ENCODE measurements around the gene FGF10. TPM values are rescaled to one million over a fixed set of nuclear protein-coding genes. Genes with fewer than 3 reads are reported as not detected.

The FGF10 gene
- total and polyA plus RNA-seq, 4 donors = 1.3 to 37.3 (median 4.9) TPM

DNA sequence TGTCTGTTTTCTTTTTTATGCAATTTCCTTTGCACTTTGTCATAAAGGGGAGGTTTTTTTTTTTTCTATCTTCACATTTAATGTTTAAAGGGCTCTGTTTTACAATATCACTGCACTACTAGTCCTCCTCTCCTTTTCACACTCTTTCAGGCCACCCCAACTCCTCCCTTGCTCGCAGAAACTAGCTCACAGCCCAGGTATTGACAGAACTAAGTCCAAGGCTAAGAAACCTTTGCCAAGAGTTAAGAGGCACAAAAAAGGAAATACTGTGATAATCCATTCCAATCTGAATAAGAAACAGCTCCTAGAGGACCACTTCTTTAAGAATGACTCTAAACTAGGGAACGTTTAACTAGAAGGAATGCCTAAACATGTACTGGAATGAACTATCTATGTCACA is 1.1 kb upstream of the FGF10 start:
- ATAC-seq (ENCODE audit: insufficient read depth, low FRiP score) (no peak), DNase-seq (no peak)
- H3K4me3 ChIP-seq = no peak overlapping the region
- H3K4me1 ChIP-seq (ENCODE audit: control insufficient read depth in 5 of 5, insufficient read depth in 5 of 5, low read length in 5 of 5) = peaks cover 0 to 42% (median 7%) of the 10 kb centered on the region in 5 donors
- 24 to 30% methylated on average over 2 of the region's 2 CpGs for WGBS, 2 donors
- TF ChIP-seq, protein P1, sequence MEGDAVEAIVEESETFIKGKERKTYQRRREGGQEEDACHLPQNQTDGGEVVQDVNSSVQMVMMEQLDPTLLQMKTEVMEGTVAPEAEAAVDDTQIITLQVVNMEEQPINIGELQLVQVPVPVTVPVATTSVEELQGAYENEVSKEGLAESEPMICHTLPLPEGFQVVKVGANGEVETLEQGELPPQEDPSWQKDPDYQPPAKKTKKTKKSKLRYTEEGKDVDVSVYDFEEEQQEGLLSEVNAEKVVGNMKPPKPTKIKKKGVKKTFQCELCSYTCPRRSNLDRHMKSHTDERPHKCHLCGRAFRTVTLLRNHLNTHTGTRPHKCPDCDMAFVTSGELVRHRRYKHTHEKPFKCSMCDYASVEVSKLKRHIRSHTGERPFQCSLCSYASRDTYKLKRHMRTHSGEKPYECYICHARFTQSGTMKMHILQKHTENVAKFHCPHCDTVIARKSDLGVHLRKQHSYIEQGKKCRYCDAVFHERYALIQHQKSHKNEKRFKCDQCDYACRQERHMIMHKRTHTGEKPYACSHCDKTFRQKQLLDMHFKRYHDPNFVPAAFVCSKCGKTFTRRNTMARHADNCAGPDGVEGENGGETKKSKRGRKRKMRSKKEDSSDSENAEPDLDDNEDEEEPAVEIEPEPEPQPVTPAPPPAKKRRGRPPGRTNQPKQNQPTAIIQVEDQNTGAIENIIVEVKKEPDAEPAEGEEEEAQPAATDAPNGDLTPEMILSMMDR (IDR thresholded peaks at IDR 0.05; ENCODE audit: control extremely low read depth, extremely low read depth) = no peak
- H3K27ac ChIP-seq (ENCODE audit: low read depth in 1 of 2, low read length in 1 of 2) = no peak overlapping the region
- H3K27me3 ChIP-seq (ENCODE audit: control insufficient read depth in 3 of 3, insufficient read depth in 3 of 3, low read length in 2 of 3) = peaks cover 2 to 20% (median 4%) of the 10 kb centered on the region in 3 donors
- peaks cover 0 to 5% (median 0%) of the 10 kb centered on the region in 4 donors for H3K9me3 ChIP-seq (ENCODE audit: control insufficient read depth in 4 of 4, insufficient read depth in 3 of 4, low read length in 3 of 4)
- H3K36me3 ChIP-seq (ENCODE audit: control insufficient read depth in 4 of 4, insufficient read depth in 4 of 4, low read length in 4 of 4) = no peaks in the 10 kb centered on the region
- H3K9ac ChIP-seq (ENCODE audit: insufficient read depth in 1 of 2, low read length in 2 of 2) = peak overlapping the region in 1 of 2 donors; percentile 85

DNA sequence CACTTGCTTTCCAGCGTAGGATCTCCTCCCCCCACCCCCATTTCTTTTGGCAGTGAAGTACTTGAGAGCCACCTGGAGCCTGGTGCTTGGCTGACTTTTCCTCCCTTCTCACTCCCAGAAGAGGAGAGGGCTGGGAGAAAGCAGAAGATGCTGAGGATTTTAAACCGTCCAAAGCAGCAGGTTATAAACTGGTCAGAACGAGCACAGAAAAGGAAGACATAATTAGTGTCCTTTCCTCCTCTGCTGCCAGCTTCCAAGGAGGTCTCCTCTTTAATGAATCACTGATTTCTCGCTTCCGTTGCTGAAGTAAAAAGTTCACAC is 563 bp upstream of the FGF10 start:
- no peaks in the 10 kb centered on the region for H3K36me3 ChIP-seq (ENCODE audit: control insufficient read depth in 4 of 4, insufficient read depth in 4 of 4, low read length in 4 of 4)
- peak overlapping the region; percentile 16 for H3K4me3 ChIP-seq
- TF ChIP-seq, protein P1 (IDR thresholded peaks at IDR 0.05; ENCODE audit: control extremely low read depth, extremely low read depth) = no peak
- ATAC-seq (ENCODE audit: insufficient read depth, low FRiP score) (no peak), DNase-seq (no peak)
- H3K9me3 ChIP-seq (ENCODE audit: control insufficient read depth in 4 of 4, insufficient read depth in 3 of 4, low read length in 3 of 4) = peaks cover 0 to 5% (median 0%) of the 10 kb centered on the region in 4 donors
- peak overlapping the region in 1 of 2 donors; percentile 81 for H3K27ac ChIP-seq (ENCODE audit: low read depth in 1 of 2, low read length in 1 of 2)
- H3K27me3 ChIP-seq (ENCODE audit: control insufficient read depth in 3 of 3, insufficient read depth in 3 of 3, low read length in 2 of 3) = peaks cover 2 to 20% (median 4%) of the 10 kb centered on the region in 3 donors
- H3K4me1 ChIP-seq (ENCODE audit: control insufficient read depth in 5 of 5, insufficient read depth in 5 of 5, low read length in 5 of 5) = peaks cover 0 to 44% (median 7%) of the 10 kb centered on the region in 5 donors
- peak overlapping the region; percentile 17 to 85 for H3K9ac ChIP-seq (ENCODE audit: insufficient read depth in 1 of 2, low read length in 2 of 2)
- WGBS, 2 donors = 2 to 5% methylated on average over 5 of the region's 5 CpGs

DNA sequence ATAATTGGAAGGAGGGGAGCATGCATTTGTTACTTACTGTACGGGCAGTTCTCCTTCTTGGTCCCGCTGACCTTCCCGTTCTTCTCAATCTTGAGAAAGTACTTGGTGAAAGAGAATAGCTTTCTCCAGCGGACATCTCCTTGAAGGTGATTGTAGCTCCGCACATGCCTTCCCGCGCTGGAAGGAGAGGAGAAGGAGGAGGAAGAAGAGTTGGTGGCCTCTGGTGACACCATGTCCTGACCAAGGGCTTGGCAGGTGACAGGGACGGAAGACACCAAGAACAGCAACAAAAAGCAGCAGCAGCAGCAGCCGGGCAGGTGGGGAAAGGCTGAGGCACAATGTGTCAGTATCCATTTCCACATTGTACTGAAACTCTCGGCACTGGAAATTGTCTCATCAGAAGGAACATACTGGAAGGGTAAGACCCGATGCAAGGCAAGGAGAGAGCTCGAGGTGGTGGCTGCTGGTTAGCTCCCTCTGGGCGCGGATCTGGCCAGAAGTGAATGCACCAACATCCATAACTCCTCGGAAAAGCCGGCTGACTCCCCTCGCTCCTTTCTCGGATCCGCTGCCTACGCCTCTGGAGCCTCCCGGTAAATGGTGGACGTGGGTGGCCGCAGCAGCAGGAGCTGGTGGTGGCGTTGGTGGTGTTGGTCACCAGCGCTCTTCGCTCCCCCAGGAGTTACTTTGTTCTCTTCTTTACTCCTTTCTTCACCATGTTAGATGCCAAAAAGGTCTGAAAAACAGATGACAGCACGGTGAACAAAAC is 715 bp downstream of the FGF10 start:
- TF ChIP-seq, protein P1 (IDR thresholded peaks at IDR 0.05; ENCODE audit: control extremely low read depth, extremely low read depth) = no peak
- peak; percentile 38 to 59 (median 53) for DNase-seq
- WGBS, 2 donors = 1 to 2% methylated on average over 27 of the region's 27 CpGs

More for the DNA sequence above, 715 bp downstream of the FGF10 start:
- peak; percentile 55 for ATAC-seq (ENCODE audit: insufficient read depth, low FRiP score)
- Histone ChIP-seq H3K9ac (ENCODE audit: insufficient read depth in 1 of 2, low read length in 2 of 2) (peak overlapping the region; percentile 20 to 91), H3K9me3 (ENCODE audit: control insufficient read depth in 4 of 4, insufficient read depth in 3 of 4, low read length in 3 of 4) (peaks cover 0 to 5% (median 0%) of the 10 kb centered on the region in 4 donors), H3K4me1 (ENCODE audit: control insufficient read depth in 5 of 5, insufficient read depth in 5 of 5, low read length in 5 of 5) (peaks cover 0 to 44% (median 7%) of the 10 kb centered on the region in 5 donors), H3K36me3 (ENCODE audit: control insufficient read depth in 4 of 4, insufficient read depth in 4 of 4, low read length in 4 of 4) (no peaks in the 10 kb centered on the region), H3K27me3 (ENCODE audit: control insufficient read depth in 3 of 3, insufficient read depth in 3 of 3, low read length in 2 of 3) (peaks cover 2 to 20% (median 4%) of the 10 kb centered on the region in 3 donors), H3K4me3 (peak overlapping the region; percentile 41), H3K27ac (ENCODE audit: low read depth in 1 of 2, low read length in 1 of 2) (peak overlapping the region in 1 of 2 donors; percentile 81)
